HG03575 (cell line): Measurements from ENCODE around the gene CASP7.
"Not testable (repeated sequence)": the region's sequence is repeated elsewhere in the genome, so short reads cannot be mapped to it uniquely, and the experiment has no call there.

ENCODE experiments used
- ATAC-seq: cut with Tn5 transposase; IDR thresholded peaks from one replicate; pipeline ENCODE4 v1.9.1; 2021; ENCODE audit not compliant: unreplicated experiment, insufficient number of reproducible peaks, low FRiP score; ENCODE audit errors: extremely low read depth

CASP7 gene

DNA sequence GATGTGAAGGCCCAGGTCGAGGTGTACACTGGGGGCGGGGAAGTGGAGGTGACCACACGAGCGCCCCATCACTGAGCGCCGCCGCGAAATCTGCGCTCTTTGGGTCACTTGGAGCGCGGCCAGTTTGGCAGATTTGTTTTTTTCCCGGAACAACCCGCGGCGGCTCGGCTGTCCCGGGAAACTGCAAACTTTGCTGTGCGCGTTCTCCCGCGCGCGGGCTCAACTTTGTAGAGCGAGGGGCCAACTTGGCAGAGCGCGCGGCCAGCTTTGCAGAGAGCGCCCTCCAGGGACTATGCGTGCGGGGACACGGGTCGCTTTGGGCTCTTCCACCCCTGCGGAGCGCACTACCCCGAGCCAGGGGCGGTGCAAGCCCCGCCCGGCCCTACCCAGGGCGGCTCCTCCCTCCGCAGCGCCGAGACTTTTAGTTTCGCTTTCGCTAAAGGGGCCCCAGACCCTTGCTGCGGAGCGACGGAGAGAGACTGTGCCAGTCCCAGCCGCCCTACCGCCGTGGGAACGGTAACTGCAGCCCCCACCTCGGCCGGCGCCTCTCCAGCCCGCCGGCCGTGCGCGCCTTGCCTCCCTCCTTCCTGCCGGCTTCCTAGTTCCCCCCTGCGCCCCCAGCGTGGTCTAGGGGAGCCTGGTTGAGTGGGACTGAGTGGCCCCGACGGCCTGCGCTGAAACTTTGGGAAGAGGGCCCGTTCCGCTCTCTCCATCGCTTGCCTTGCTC is at the start of gene CASP7:
Gene CASP7, plus strand, starts transcription at position 450 of the 727 bp plus-strand sequence. CDS start 17,582 bp downstream, outside the sequence.
- no peak for ATAC-seq

DNA sequence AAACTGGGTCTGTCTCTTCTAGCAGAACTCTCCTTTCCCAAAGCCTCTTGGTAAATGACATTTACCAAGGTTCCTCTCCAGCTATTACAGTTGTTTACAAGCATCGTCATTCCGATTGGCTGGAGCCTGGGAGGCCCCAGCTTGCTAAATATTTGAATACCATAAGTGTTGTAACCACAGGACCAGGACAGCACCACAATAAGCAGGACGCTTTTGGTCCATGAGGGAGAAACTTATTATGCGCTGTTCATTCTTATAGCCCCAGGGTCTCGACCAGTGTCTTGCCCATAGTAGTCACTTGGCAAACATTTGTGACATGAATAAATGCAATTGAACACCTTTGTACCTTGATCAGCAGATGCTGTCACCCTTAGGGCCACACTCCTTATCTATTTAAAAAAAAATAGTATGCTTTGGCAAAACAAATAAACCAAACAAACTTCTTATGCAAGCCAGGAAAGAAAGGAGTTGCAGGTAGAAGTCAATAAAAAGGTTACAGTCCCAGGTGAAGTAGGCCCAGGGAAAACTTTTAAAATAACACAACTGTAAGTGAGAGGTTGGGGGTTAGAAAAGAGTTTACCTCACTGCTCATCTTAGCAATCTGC is 48.7 kb upstream of the CASP7 start:
- no peak for ATAC-seq

DNA sequence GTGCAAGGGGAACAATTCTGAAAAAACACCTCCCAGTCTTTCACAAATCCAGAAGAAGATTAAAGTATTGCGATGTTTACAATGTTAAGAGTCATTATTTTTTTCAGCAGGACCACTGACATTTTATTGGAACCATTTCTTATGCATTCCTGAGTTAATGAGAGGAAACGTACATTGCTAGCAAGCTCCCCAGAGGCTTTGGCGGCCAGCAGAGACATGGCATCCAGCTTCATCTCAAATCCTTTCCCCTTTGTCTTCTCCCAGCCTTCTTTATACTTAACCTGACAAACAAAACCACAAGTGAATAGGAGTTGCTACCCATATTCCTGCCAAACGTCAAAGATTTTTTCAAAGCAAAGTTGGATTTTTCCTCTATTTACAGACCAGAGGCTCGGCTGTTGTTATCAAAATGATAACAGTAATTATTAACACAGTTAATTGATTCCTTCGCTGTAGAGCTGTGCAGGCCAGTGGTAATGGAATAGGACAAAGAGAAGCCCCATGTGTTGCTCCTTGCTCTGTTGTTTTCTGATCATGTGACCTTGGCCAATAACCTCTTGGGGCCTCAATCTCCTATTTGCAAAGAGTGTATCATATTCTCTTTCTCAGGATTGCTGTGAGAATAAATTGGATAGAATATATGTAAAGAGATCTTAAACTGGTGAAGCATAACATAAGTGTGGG is 47.9 kb upstream of the CASP7 start:
- no peak for ATAC-seq

DNA sequence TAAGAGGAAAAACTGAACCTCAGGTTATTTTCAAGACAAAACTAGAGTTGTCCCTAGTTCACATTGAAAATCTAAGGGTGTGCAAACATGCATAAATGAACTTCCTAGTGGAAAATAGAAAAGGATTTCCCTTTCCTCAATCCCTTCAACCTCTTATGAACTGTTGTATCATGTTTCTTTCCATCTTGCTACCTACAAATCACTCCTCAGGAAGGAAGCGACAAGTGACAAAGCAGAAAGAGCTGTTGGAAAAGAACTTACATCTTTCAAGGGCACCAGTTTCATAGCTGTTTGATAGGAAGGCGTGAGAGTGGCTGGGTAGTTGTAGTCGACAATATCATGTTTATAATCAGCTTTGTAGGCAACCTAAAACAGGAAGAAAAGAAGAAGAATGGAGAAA is 39.7 kb upstream of the CASP7 start:
- ATAC-seq = no peak

DNA sequence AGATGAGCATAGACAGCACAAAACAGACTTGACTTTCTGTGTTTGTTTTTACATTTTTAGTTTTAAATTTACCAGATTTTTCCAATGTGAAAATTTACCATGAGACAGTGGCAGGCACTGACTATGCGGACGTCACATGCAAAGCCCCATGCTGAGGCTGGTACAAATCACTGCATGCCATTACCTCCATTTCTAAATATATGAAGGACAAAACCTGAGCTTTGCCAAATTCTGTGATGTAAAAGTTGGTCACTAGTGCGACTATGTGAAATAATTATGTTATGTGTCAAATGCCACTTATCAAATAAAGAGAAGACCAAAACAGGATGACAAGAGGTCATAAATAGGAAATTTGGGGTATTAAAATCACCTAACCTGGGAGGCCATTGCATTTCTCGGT is 38.0 kb upstream of the CASP7 start:
- ATAC-seq = no peak

DNA sequence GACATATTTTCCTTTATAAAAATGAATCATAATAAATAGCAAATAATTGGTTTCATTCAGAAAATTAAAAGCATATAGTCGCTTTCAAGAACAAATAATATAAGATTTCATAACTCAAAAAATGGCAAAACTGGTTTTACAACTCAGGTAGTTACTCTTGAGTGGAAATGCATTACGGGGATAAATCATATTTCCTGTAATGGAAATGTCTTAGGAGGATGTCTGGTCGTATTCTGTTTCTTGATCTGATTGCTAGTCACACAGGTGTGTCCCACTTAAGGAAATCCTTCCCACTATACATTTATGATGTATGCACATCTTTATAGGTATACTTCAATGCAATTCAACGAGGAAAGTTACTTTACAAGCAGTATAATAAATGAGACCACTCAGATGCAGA is 36.5 kb upstream of the CASP7 start:
- ATAC-seq = no peak

DNA sequence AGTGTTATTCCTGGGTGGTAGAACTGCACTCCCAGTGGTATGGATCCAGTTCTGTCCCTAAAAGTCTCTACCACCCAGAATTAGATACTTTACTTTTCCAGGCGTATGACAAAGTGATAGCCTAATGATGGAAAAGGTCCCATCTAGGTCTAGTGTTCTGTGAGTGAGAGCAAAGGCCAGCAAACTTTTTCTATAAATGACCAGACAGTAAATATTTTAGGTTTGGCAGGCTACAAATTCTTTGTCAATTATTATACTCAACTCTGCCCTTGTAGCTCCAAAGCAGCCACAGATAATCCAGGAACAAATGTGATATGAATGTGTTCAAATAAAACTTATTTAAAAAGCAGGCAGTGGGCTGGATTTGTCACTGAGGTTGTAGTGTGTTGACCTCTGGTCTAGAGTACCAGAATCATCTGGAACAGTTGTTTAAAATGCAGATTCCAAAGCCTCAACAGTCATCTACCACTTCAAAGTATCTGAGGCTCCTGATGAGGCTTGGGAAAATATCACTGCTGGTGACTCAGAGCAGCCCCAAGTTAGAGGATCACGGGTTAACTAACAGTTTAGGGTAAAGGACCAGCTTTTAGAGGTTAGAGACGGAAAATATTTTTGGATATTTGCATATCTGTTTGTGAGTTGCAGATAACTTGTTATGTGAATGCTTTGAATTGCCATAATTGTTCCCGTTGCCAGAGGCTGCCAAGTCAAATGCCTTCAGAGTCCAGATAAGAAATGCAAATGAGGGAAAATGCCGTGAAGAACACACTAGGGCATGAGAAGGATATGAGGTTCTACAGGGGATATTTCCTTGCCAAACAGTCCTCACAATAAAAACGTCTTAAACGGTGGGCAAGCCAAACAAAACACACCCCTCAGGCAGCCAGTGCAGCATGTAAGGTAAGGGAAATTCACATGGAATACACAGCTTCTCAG is 35.3 kb upstream of the CASP7 start:
- ATAC-seq = no peak

DNA sequence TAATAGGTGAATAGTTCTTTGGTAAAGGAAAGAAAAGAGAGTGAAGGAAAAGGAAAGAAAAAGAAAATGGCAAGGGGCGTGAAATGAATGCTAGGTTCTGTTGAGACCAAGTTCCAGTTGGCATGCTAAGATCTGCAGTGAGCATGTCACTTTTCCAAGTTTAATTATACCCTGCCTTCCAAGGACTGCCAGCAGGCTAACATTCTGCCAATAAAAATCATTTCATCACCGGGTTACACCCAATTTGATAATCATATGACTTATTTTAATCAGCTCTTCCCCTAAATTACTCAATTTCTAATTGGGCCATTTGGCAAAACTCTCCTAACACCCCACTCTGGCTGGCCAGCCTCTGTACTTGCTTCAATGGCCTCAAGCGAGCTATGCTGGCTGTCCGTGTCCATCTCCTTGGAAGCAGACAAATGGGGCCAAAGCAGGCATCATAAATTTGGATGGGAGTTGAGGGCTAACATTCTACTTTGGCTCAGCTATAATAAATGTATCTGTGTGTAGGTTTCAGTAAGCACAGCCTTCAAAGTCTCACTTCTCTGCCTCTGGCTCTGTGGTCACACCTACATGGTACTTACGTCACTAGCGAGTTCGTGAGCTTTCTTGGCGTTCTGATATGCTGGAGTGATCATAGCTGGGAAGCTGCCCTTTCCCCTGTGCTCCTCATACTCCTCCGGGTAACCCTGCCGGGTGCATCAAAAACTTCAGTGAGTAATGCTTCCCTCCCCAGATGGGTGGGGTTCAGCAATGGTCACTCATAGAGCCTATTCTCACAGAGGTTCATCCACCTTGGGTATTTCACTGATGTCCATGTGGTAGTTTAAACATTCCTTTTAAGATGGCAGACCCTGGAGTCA is 33.1 kb upstream of the CASP7 start:
- ATAC-seq = no peak

DNA sequence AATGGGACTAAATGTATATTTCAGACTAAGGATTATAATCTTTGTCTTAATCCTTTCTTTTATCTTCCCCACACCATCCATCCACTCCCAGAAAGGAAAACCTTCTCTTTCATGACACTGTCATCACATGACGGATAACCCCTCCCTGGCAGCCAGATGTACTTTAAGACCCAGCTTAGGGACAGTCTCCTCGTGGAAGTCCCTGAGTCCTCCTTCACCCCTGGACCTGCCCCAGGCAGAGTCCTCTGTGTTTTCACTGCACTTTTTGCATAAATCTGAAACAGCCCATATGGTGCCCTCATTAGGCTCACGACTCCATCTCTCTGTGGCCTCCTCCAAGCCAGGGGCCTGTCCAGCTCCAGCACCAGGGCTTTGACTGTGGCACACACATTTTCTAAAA is 31.9 kb upstream of the CASP7 start:
- ATAC-seq = no peak

DNA sequence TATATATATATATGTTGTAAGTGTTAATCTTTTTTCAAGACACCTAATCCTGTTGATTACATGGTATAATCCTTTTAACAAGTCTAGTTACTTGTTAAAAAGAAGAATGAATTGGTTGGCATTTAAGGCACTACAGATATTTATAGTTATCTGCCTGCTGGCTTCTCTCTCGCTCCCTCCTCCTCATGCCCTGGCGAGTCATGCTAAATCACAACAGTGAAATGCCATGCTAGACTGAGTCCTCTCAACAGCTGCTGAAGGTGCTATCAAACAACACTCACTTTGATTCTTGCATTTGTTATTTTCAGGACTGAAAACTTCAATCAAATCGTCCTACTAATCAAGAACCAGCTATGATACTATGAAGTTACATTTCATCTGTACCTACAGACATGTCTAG is 31.2 kb upstream of the CASP7 start:
- ATAC-seq = no peak

DNA sequence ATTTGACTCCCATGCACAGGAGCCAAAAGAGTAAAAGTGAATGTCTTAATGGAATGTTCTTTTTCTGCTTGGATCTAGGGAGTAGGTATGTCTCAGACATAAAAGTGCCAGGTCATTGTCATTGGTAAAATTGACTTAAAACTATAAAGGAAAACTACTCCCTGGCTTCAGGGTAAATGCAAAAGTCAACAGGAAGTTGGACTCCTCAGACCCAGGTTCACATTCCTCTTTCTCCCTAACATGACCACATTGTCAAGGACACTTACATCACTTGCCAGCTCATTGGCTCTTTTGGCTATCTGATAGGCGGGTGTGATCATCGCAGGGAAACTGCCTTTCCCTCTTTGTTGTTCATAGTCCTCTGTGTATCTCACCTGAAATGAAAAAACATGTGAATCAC is 29.5 kb upstream of the CASP7 start:
- ATAC-seq = no peak

DNA sequence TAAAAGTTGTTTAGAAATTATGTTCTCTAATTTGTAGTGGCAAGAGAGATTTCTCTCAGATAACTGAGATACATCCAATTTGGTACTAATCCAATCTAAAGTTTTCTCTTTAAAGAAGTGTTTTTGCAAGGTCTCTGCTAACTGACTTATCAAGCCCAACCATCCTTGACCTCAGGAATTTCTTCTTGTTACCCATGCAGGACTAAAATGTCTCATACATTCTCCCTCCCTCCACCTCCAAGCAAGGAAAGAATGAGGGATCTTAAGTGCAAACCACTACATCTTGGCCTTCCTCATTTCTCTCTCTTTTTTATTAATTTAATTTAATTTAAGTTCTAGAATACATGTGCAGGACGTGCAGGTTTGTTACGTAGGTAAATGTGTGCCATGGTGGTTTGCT is 28.7 kb upstream of the CASP7 start:
- ATAC-seq = no peak

DNA sequence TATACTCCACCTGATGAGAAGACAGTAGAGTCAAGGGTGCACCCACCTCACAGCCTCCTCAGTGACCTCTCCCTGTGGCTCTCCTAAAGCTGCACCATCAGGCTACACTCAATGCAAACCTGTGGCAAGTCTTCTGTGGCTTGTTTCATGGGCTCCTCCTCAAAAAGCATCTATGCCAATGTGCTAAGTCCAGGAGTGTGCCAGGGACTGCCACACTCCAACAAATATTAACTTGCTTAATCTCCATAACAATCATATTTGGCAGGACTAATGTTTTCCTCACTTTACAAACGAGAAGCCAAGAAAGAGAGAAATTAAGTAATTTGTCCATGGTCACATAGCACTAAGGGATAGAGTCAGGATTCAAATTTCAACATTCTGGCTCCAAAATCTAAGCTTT is 27.8 kb upstream of the CASP7 start:
- ATAC-seq = no peak

DNA sequence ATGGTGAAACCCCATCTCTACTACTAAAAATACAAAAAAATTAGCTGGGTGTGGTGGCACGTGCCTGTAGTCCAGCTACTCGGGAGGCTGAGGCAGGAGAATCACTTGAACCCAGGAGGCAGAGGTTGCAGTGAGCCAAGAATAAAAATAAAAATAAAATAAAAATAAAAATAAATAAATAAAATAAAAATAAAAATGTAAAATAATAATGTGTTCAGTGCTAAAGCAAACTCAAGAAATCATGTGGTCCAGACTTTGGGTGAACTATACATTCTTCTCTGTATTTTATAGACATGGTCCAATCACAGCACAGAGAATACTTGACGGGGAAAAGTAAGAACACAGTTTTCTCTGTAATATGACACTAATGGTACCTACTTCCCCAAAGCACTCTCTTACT is 27.3 kb upstream of the CASP7 start:
- ATAC-seq = not testable (repeated sequence)

DNA sequence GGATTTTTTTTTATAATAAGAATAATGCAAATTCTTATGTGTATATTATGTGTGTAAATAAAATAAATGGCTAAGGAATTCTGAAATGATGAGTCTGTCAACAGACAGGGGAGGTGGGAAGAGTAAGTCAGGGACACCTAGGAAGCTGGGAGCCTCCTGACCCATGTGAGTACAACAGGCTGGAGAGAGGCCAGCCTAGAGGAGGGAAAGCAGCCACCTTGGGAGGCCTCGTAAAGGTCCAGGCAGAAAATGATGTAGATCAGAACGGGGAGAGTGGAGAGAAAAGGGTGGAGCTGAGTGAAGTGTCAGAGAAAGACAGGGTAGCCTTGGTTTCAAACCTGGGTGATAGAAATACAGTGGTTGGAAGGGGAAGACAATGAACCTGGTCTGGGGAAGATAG is 22.8 kb upstream of the CASP7 start:
- no peak for ATAC-seq

DNA sequence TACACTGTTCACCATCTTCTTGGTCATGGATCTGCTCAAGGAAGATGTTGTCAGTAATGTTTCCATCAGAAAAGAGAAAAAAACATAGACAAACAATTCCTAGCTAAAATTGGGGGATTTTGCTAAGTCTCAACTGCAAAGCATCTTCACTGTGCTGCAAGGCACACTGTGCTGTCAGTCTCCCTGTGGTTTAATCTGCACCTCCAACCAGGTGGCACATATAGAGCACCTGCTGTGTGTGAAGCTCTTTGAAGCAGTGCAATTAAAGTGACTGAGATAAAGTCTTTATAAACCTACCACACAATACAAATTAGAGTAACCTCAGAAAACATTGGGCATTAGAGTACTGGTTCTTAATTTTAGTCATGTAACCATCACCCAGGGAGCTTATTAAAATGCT is 22.2 kb upstream of the CASP7 start:
- ATAC-seq = no peak

DNA sequence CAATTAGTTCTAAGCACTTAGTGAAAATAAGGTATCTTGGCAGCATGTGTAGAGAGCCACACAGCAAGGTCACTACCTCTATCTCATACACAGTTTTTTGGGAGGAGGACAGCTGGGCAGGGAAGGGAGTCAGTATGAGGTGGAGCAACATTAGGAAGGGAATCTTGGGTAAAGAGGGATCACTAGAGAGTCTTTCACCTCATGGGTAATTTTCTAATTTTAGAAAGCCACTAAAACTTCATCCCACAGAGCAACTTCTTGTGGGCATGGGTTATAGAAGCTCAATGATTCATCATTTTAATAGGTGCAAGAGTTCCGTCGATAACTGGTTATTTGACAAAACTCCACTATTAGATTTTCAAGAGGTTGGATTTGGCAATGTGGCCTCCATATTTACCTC is 18.4 kb upstream of the CASP7 start:
- no peak for ATAC-seq

DNA sequence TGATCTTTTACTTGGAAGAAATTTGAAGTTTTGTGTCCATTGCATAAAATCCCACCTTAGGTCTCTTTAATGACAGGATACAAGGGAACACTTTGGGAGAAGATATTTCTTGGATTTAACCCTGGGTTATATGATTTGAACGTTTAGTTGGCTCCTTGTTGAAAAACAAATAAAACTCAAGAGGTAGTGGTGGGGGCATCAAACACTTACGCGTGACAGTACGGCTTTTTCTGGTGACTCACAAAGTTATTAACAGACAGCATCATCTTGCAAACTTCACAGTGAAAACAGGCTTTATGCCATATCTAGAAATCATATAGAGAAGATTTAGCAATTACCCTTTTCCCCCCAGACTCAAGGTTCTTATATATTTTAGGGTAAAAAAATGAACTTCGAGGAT is 16.6 kb upstream of the CASP7 start:
- no peak for ATAC-seq

DNA sequence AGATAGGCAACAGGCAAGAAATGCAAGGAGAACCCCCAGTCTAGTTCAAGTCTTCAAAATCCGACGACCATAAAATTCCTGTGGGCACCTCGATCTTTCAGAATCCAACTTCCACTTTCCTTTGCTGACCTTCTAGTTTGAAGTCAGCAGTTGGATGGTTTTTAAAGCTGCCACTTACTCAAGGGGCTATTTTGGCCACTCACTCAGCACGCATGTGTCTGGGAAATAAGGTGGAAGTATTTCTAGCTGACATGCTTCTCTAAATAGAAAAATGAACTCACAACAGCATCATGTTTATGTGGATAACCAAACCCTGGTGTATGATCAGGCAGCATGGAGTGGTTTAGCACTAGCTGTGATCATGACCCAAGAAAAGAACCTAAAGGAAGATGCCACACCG is 15.8 kb upstream of the CASP7 start, which contains the start of gene NRAP:
Gene NRAP, minus strand, starts transcription at position 134 of the 400 bp plus-strand sequence. CDS start 159 bp downstream, outside the sequence.
- no peak for ATAC-seq
